Vagina (tissue), 2 donors: ENCODE data around the gene PCNX2.

Experiments used
- POLR2A ChIP-seq, 2 donors: fragments of 450-650 bp; IDR thresholded peaks; one replicate each; pipeline ENCODE4 v1.6.1; 2017; ENCODE audit warnings: antibody characterized with exemption in 2 of 2, mild to moderate bottlenecking in 2 of 2, moderate library complexity in 2 of 2
- POLR2AphosphoS5 ChIP-seq, 2 donors: sonication (generic); formaldehyde crosslinking; IDR thresholded peaks; one replicate each; pipeline ENCODE4 v1.9.0; 2017; ENCODE audit warnings: antibody characterized with exemption in 2 of 2, mild to moderate bottlenecking in 2 of 2, low read depth in 1 of 2; ENCODE audit not compliant: insufficient read depth in 1 of 2
- TF ChIP-seq, protein P1 (sequence below), 3 experiments: fragments of 450-650 bp in 2 of 3; fragments of 200-600 bp in 1 of 3; sonication (generic) in 1 of 3; IDR thresholded peaks; one replicate each; pipeline ENCODE4 v1.5.1; 2017 to 2019; ENCODE audit warnings: antibody characterized with exemption in 3 of 3, mild to moderate bottlenecking in 2 of 3, moderate library complexity in 2 of 3

DNA sequence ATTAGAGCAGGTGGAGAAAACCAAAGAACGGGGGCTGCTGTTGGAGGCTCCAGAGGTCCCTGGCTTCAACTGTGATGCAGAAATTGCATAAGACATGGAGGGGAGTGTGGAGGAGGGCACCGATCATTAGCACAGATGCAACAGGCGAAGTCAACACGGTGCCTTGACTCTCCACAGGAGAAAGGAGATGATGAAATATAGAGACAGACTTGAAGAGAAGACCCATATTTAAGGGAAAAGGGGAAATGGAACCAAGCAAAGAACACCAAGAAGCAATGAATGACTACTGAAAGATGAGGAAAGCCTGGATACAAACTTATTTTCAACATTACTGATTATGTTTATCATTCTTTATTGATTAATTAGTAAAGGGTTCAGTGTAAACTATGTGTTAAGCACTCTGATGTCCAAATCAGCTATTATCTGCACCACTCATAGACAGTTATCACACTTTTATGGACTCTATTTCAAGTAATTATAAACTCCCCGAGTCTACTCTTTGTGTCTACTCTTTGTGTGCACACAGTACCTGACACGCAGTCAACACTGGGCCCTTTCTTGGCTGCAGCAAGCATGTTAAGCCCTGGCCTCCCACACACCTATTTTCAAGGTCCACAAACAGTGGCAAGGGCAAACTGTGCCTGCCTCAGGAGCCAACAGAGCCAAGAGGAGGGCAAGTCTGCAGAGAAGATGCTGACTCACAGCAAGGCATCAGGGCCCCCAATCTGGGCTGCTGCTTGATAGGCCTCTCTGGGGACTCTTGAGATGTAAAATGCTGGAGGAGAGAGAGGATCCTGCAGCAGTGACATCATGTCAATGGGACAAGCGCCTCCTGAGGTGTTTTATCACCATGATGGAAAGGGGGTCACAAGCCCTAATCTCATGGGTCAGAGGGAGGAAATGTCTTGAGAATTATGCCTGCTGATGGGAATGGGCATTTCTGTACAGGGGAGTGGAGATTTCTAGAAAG, 17.6 kb downstream of the PCNX2 start:
- TF ChIP-seq, protein P1, sequence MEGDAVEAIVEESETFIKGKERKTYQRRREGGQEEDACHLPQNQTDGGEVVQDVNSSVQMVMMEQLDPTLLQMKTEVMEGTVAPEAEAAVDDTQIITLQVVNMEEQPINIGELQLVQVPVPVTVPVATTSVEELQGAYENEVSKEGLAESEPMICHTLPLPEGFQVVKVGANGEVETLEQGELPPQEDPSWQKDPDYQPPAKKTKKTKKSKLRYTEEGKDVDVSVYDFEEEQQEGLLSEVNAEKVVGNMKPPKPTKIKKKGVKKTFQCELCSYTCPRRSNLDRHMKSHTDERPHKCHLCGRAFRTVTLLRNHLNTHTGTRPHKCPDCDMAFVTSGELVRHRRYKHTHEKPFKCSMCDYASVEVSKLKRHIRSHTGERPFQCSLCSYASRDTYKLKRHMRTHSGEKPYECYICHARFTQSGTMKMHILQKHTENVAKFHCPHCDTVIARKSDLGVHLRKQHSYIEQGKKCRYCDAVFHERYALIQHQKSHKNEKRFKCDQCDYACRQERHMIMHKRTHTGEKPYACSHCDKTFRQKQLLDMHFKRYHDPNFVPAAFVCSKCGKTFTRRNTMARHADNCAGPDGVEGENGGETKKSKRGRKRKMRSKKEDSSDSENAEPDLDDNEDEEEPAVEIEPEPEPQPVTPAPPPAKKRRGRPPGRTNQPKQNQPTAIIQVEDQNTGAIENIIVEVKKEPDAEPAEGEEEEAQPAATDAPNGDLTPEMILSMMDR (IDR thresholded peaks at IDR 0.05) = no peak
- TF ChIP-seq POLR2AphosphoS5 (IDR thresholded peaks at IDR 0.05; ENCODE audit: insufficient read depth in 1 of 2, low read depth in 1 of 2) = no peak
- no peak for TF ChIP-seq POLR2A (IDR thresholded peaks at IDR 0.05)
